HCT116 (cell line): Measurements from ENCODE around the gene SYT9. TPM values are rescaled to one million over a fixed set of nuclear protein-coding genes. Genes with fewer than 3 reads are reported as not detected.

Source experiments
- ATAC-seq: fragments of 200-7000 bp; cut with Tn5 transposase; 2 replicates; pipeline ENCODE4 v1.9.1; 2020; ENCODE audit warnings: mild to moderate bottlenecking, moderate library complexity
- BruUV-seq: library from RNA; stranded (reverse); fragments of 400-500 nt; replicated peaks from 2 replicates; lab custom pipeline; 2021; lab: Mats Ljungman, UMichigan
- CTCF ChIA-PET: fragments of 300-600 bp; sonication (Branson Sonifier 250); formaldehyde crosslinking; loops from one replicate; lab custom pipeline; 2021; ENCODE audit warnings: antibody characterized with exemption; lab: Charles Lee
- POLR2A ChIA-PET: fragments of 300-600, 350-600 bp; sonication (Branson Sonifier 250); formaldehyde crosslinking; loops from one replicate; lab custom pipeline; 2021; ENCODE audit warnings: antibody characterized with exemption; lab: Charles Lee
- RAD21 ChIA-PET, 2 experiments: fragments of 300-600 bp; sonication (Branson Sonifier 250); formaldehyde crosslinking; loops; one replicate each; lab custom pipeline; 2023; ENCODE audit warnings: low total read pairs in 2 of 2; ENCODE audit not compliant: uncharacterized antibody in 2 of 2, unreplicated experiment in 2 of 2, low non-redundant PET in 1 of 2; lab: Charles Lee
- DNase-seq: peaks from one replicate; pipeline ENCODE4 v3.0.0-alpha.2; 2010; ENCODE audit warnings: low read depth, low spot score
- H2AFZ ChIP-seq: fragments of 200-600 bp; shearing (Covaris generic), sonication (generic); 2 replicates; pipeline ENCODE4 v1.6.1; 2017; ENCODE audit warnings: low read depth, mixed run types, mixed read lengths, antibody characterized with exemption, low read length; ENCODE audit not compliant: poor library complexity, severe bottlenecking
- H3K27ac ChIP-seq: 2 replicates; pipeline ENCODE4 v1.5.1; 2012; ENCODE audit warnings: low read depth, low read length
- H3K27me3 ChIP-seq: fragments of 200-600 bp; sonication (generic); 2 replicates; pipeline ENCODE4 v1.6.1; 2016; ENCODE audit warnings: mixed run types, low read length, mixed read lengths; ENCODE audit not compliant: insufficient read depth
- H3K36me3 ChIP-seq, 2 experiments: fragments of 200-500 bp in 1 of 2; fragments of 200-600 bp in 1 of 2; sonication (Bioruptor generic) in 1 of 2; sonication (generic) in 1 of 2; 2 replicates each; pipeline versions ENCODE4 v1.5.1 to v1.6.1; 2014 to 2016; ENCODE audit warnings: low read length in 2 of 2, inconsistent platforms in 1 of 2, mixed read lengths in 1 of 2, mixed run types in 1 of 2; ENCODE audit not compliant: insufficient read depth in 2 of 2, control insufficient read depth in 1 of 2
- H3K4me1 ChIP-seq, 2 experiments: fragments of 200-600 bp in 1 of 2; sonication (generic) in 1 of 2; 2 replicates each; pipeline versions ENCODE4 v1.5.1 to v1.6.1; 2012 to 2017; ENCODE audit warnings: low read length in 2 of 2, inconsistent platforms in 1 of 2, mild to moderate bottlenecking in 1 of 2, mixed read lengths in 1 of 2, mixed run types in 1 of 2, moderate library complexity in 1 of 2; ENCODE audit not compliant: insufficient read depth in 2 of 2, control insufficient read depth in 1 of 2
- H3K4me2 ChIP-seq: fragments of 200-600 bp; sonication (generic); 2 replicates; pipeline ENCODE4 v1.6.1; 2017; ENCODE audit warnings: mixed run types, low read length, mixed read lengths
- H3K4me3 ChIP-seq, 2 experiments: fragments of 200-600 bp in 1 of 2; sonication (generic) in 1 of 2; replicated peaks in 1 of 2; 2 replicates each; pipeline ENCODE4 v1.5.1; 2011 to 2016; ENCODE audit warnings: low read length in 2 of 2, control low read depth in 1 of 2, low read depth in 1 of 2, mild to moderate bottlenecking in 1 of 2, mixed read lengths in 1 of 2, mixed run types in 1 of 2
- H3K79me2 ChIP-seq: fragments of 200-600 bp; sonication (generic); 2 replicates; pipeline ENCODE4 v1.6.1; 2017; ENCODE audit warnings: mild to moderate bottlenecking, mixed run types, low read length, moderate library complexity, mixed read lengths; ENCODE audit not compliant: insufficient read depth
- H3K9ac ChIP-seq: fragments of 200-600 bp; sonication (generic); 2 replicates; pipeline ENCODE4 v1.6.1; 2016; ENCODE audit warnings: low read length, mixed read lengths
- H3K9me2 ChIP-seq: fragments of 200-600 bp; sonication (generic), shearing (Covaris generic); 2 replicates; pipeline ENCODE4 v1.6.1; 2017; ENCODE audit warnings: mixed run types, mild to moderate bottlenecking, moderate library complexity; ENCODE audit not compliant: insufficient read depth
- H3K9me3 ChIP-seq, 2 experiments: fragments of 200-500 bp in 1 of 2; fragments of 200-600 bp in 1 of 2; sonication (Bioruptor generic) in 1 of 2; sonication (generic) in 1 of 2; 2 replicates each; pipeline ENCODE4 v1.6.1; 2014 to 2017; ENCODE audit warnings: low read length in 2 of 2, mixed read lengths in 2 of 2, inconsistent platforms in 1 of 2, low read depth in 1 of 2, mild to moderate bottlenecking in 1 of 2, mixed run types in 1 of 2, moderate library complexity in 1 of 2; ENCODE audit not compliant: control insufficient read depth in 1 of 2, insufficient read depth in 1 of 2
- H4K20me1 ChIP-seq: fragments of 200-600 bp; sonication (generic), shearing (Covaris generic); 2 replicates; pipeline ENCODE4 v1.6.1; 2017; ENCODE audit warnings: mixed run types, mild to moderate bottlenecking, moderate library complexity; ENCODE audit not compliant: insufficient read depth
- CBX3 ChIP-seq: IDR thresholded peaks from 2 replicates; pipeline ENCODE4 v1.6.1; 2012; ENCODE audit warnings: low read depth
- CEBPB ChIP-seq: IDR thresholded peaks from 2 replicates; pipeline ENCODE4 v1.6.1; 2012; ENCODE audit warnings: low read depth
- EGR1 ChIP-seq: IDR thresholded peaks from 2 replicates; pipeline ENCODE4 v1.6.1; 2012; ENCODE audit warnings: low read depth
- ELF1 ChIP-seq: IDR thresholded peaks from 2 replicates; pipeline ENCODE4 v1.6.1; 2012; ENCODE audit warnings: low read depth, borderline replicate concordance
- MAX ChIP-seq: IDR thresholded peaks from 2 replicates; pipeline ENCODE4 v1.6.1; 2012
- POLR2AphosphoS5 ChIP-seq: IDR thresholded peaks from 2 replicates; pipeline ENCODE4 v1.6.1; 2011; ENCODE audit warnings: mild to moderate bottlenecking, low read depth, low read length, moderate library complexity
- SP1 ChIP-seq: IDR thresholded peaks from 2 replicates; pipeline ENCODE4 v1.6.1; 2012; ENCODE audit warnings: low read depth
- SRF ChIP-seq: IDR thresholded peaks from 2 replicates; pipeline ENCODE4 v1.6.1; 2012; ENCODE audit warnings: low read depth
- intact Hi-C: fragments of 100-400 bp; cut with micrococcal nuclease; formaldehyde crosslinking; loops from 2 replicates; pipeline ENCODE4 v1.10.0; 2022
- total RNA-seq: library from RNA; stranded (reverse); gene quantifications from one replicate; pipeline ENCODE4 v1.2.1, GENCODE V29; 2021; ENCODE audit not compliant: unreplicated experiment
- TF ChIP-seq, protein P1 (sequence below): IDR thresholded peaks from 2 replicates; pipeline ENCODE4 v1.6.1; 2011; ENCODE audit warnings: mild to moderate bottlenecking, low read length, moderate library complexity; ENCODE audit not compliant: insufficient replicate concordance; ENCODE audit errors: extremely low read depth

The SYT9 gene
- total RNA-seq, 1 experiment from 2014 or later = not detected

- no peak for TF ChIP-seq MAX
- no peak for TF ChIP-seq POLR2AphosphoS5
- TF ChIP-seq EGR1 = no peak
- TF ChIP-seq ELF1 = no peak
- TF ChIP-seq SRF = no peak
- no peak for TF ChIP-seq CBX3
Observed at GRCh38 chr11:7279676-7280075, 28.0 kb downstream of the SYT9 start (continued).

- H3K4me1 ChIP-seq = no peaks in the 10 kb centered on the region
- peaks cover 17% of the 10 kb centered on the region; the same call in 1 of the 2 replicates for H3K27me3 ChIP-seq
- no TSS peak for BruUV-seq
- H3K4me2 ChIP-seq = no peak overlapping the region
- POLR2A ChIA-PET = no interaction called here
- no peaks in the 10 kb centered on the region for H4K20me1 ChIP-seq
- H2AFZ ChIP-seq = no peak overlapping the region
- no peaks in the 10 kb centered on the region for H3K36me3 ChIP-seq
- no peak for TF ChIP-seq SP1
- no peak for TF ChIP-seq CEBPB
- TF ChIP-seq, protein P1, sequence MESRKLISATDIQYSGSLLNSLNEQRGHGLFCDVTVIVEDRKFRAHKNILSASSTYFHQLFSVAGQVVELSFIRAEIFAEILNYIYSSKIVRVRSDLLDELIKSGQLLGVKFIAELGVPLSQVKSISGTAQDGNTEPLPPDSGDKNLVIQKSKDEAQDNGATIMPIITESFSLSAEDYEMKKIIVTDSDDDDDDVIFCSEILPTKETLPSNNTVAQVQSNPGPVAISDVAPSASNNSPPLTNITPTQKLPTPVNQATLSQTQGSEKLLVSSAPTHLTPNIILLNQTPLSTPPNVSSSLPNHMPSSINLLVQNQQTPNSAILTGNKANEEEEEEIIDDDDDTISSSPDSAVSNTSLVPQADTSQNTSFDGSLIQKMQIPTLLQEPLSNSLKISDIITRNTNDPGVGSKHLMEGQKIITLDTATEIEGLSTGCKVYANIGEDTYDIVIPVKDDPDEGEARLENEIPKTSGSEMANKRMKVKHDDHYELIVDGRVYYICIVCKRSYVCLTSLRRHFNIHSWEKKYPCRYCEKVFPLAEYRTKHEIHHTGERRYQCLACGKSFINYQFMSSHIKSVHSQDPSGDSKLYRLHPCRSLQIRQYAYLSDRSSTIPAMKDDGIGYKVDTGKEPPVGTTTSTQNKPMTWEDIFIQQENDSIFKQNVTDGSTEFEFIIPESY = no peak
- no peak for ATAC-seq
- RAD21 ChIA-PET = no interaction called here
- H3K9me2 ChIP-seq = no peaks in the 10 kb centered on the region
- H3K9ac ChIP-seq = no peak overlapping the region
- no peak overlapping the region for H3K4me3 ChIP-seq
- no peak for DNase-seq
- no peaks in the 10 kb centered on the region for H3K79me2 ChIP-seq
- intact Hi-C loops = no loop called here
- CTCF ChIA-PET = no interaction called here
- no peaks in the 10 kb centered on the region for H3K9me3 ChIP-seq
- H3K27ac ChIP-seq = no peak overlapping the region
Observed at GRCh38 chr11:7281079-7281478, 29.4 kb downstream of the SYT9 start.
